ENCODE measurements around the gene POLR1E. TPM values are rescaled to one million over a fixed set of nuclear protein-coding genes. Genes with fewer than 3 reads are reported as not detected.

Gene POLR1E
- total RNA-seq (ENCODE audit: low replicate concordance) = 29.1 and 36.6 TPM in 2 replicates

DNA sequence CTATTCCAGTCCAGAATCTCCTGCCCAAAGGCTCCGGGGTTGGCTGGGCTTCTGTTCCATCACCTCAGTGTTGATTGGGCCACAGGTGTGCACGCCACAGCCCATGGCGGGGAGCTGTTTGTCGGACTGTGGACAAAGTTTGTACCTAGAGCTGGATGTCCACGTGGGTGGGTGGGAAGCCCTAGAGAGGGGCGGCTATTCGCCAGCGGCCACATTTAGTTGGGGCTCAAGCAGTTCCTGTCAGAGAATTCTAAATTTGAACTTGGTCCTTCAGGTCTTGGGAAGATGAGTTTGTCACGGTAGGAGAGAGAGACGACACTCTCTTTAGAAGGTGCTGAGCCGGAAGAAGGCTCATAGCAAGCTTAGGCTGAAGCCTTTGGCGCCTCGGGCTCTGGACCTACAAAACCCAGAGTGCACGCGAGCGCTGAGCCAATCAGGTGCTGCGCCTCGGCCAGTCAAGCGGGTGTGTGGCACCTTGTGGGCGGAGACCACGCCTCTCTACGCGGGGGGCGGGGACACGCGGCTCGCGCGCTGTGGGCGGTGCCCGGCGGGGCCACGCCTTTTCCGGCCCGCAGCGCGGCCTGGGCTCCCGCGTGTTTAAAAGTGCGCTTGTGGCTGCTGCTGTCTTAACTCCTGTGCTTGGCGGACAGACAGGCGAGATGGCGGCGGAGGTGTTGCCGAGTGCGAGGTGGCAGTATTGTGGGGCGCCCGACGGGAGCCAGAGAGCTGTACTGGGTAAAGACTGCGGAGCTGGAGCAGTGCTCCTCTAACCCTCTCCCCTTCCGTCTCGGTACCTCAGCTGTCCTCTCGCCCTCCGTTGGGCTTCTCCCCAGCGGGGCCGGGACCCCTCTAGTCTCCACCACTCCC, at the start of gene POLR1E:
Gene POLR1E (plus strand): TSS at position 560 of the 867 bp plus-strand sequence. CDS start 100 bp downstream, at position 660.
- TF ChIP-seq CTCF (IDR thresholded peaks at IDR 0.05; ENCODE audit: insufficient read depth, low read length) = no peak
- H3K4me3 ChIP-seq (ENCODE audit: low read depth, low read length) = peak within 1 kb of the TSS; percentile 92

GRCh38 chr9:37436540-37436939, 49.2 kb upstream of the POLR1E start:
- no peak for DNase-seq (ENCODE audit: low read depth)
- no peak for TF ChIP-seq CTCF (IDR thresholded peaks at IDR 0.05; ENCODE audit: insufficient read depth, low read length)
- no peak overlapping the region for H3K4me3 ChIP-seq (ENCODE audit: low read depth, low read length)

More for the DNA sequence above, at the start of gene POLR1E:
- peak; percentile 86 for DNase-seq (ENCODE audit: low read depth)

DNA sequence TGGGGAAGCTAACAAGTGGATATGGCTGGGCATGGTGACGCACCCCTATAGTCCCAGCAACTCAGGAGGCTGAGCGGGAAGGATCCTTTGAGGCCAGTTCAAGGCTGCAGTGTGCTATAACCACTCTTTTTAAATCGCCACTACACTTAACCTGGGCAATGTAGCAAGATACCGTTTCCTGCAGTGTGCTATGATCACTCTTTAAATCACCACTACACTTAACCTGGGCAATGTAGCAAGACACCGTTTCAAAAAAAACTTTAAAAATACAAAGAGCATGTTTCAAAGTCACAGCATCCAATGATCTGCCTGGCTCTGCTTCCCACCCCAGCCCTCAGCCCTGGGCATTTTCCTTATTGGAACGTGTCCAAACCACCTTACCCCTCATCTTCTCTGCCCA, 48.7 kb upstream of the POLR1E start:
- no peak for TF ChIP-seq CTCF (IDR thresholded peaks at IDR 0.05; ENCODE audit: insufficient read depth, low read length)
- H3K4me3 ChIP-seq (ENCODE audit: low read depth, low read length) = no peak overlapping the region
- DNase-seq (ENCODE audit: low read depth) = no peak

GRCh38 chr9:37437621-37438020, 48.1 kb upstream of the POLR1E start:
- TF ChIP-seq CTCF (IDR thresholded peaks at IDR 0.05; ENCODE audit: insufficient read depth, low read length) = no peak
- H3K4me3 ChIP-seq (ENCODE audit: low read depth, low read length) = no peak overlapping the region
- no peak for DNase-seq (ENCODE audit: low read depth)

- TF ChIP-seq CTCF (IDR thresholded peaks at IDR 0.05; ENCODE audit: insufficient read depth, low read length) = no peak
- no peak for DNase-seq (ENCODE audit: low read depth)
- H3K4me3 ChIP-seq (ENCODE audit: low read depth, low read length) = no peak overlapping the region
Observed at GRCh38 chr9:37438359-37438758, 47.4 kb upstream of the POLR1E start.

GRCh38 chr9:37441776-37442370, 43.9 kb upstream of the POLR1E start:
- no peak for DNase-seq (ENCODE audit: low read depth)
- TF ChIP-seq CTCF (IDR thresholded peaks at IDR 0.05; ENCODE audit: insufficient read depth, low read length) = no peak
- no peak overlapping the region for H3K4me3 ChIP-seq (ENCODE audit: low read depth, low read length)
